CD4-positive, CD25-positive, alpha-beta regulatory T cell (primary cell): Measurements from ENCODE around the gene SLC46A1. TPM values are rescaled to one million over a fixed set of nuclear protein-coding genes. Genes with fewer than 3 reads are reported as not detected.

Experiments used
- ATAC-seq, 2 donors: fragments of 150-1000 bp; cut with Tn5 transposase; one replicate each; pipeline ENCODE4 v1.10.0; 2021; ENCODE audit warnings: low read depth in 2 of 2, moderate number of reproducible peaks in 2 of 2, moderate library complexity in 1 of 2
- DNase-seq, 3 donors: peaks; one replicate each; pipeline versions ENCODE4 v3.0.0 to v3.0.0-alpha.2; 2012 to 2022; ENCODE audit warnings: mixed read lengths in 1 of 3
- H3K27ac ChIP-seq: one replicate; pipeline ENCODE4 v1.7.0; 2013; ENCODE audit warnings: mild to moderate bottlenecking, low read length; ENCODE audit not compliant: insufficient read depth, poor library complexity, severe bottlenecking
- H3K27me3 ChIP-seq: one replicate; pipeline ENCODE4 v1.7.0; 2013; ENCODE audit warnings: low read length; ENCODE audit not compliant: control insufficient read depth, insufficient read depth
- H3K36me3 ChIP-seq: one replicate; pipeline ENCODE4 v1.7.0; 2013; ENCODE audit warnings: mild to moderate bottlenecking, low read length, moderate library complexity; ENCODE audit not compliant: control insufficient read depth, insufficient read depth
- H3K4me1 ChIP-seq: 2 replicates; pipeline ENCODE4 v1.7.0; 2013; ENCODE audit warnings: mild to moderate bottlenecking, low read length; ENCODE audit not compliant: insufficient read depth, control insufficient read depth, poor library complexity, severe bottlenecking
- H3K4me3 ChIP-seq: one replicate; pipeline ENCODE4 v1.7.0; 2013; ENCODE audit warnings: low read depth, mild to moderate bottlenecking, low read length, moderate library complexity
- H3K9me3 ChIP-seq, 2 experiments: 1 replicate in 1 of 2; 2 replicates in 1 of 2; pipeline ENCODE4 v1.7.0; 2013; ENCODE audit warnings: low read length in 2 of 2, mild to moderate bottlenecking in 1 of 2, moderate library complexity in 1 of 2; ENCODE audit not compliant: control insufficient read depth in 2 of 2
- H3K27ac Mint-ChIP-seq, 3 donors: one replicate each; pipeline ENCODE4 v1.8.0; 2020 to 2022; ENCODE audit warnings: mild to moderate bottlenecking in 3 of 3, mixed read lengths in 3 of 3, moderate library complexity in 2 of 3
- H3K27me3 Mint-ChIP-seq: one replicate; pipeline ENCODE4 v1.8.0; 2022; ENCODE audit warnings: mild to moderate bottlenecking, mixed read lengths
- H3K36me3 Mint-ChIP-seq: one replicate; pipeline ENCODE4 v1.8.0; 2020; ENCODE audit warnings: mixed read lengths
- H3K4me1 Mint-ChIP-seq, 4 donors: one replicate each; pipeline ENCODE4 v1.8.0; 2020 to 2022; ENCODE audit warnings: mixed read lengths in 4 of 4, mild to moderate bottlenecking in 1 of 4
- H3K4me3 Mint-ChIP-seq, 4 donors: one replicate each; pipeline ENCODE4 v1.8.0; 2020 to 2022; ENCODE audit warnings: mild to moderate bottlenecking in 4 of 4, mixed read lengths in 4 of 4, moderate library complexity in 3 of 4
- H3K9me3 Mint-ChIP-seq, 7 donors: one replicate each; pipeline ENCODE4 v1.8.0; 2020 to 2022; ENCODE audit warnings: mixed read lengths in 7 of 7, mild to moderate bottlenecking in 3 of 7, moderate library complexity in 2 of 7
- polyA plus RNA-seq, 4 donors: library from polyadenylated mRNA; unstranded; fragments of 300-500 nt; fragmentation: Illumina TruSeq; gene quantifications; one replicate each; pipeline ENCODE4 v1.2.3, GENCODE V29; 2021
- total RNA-seq: library from RNA; stranded (reverse); gene quantifications from one replicate; pipeline ENCODE4 v1.2.3, GENCODE V29; 2022

SLC46A1 gene
- total and polyA plus RNA-seq, 5 donors from 2014 or later = 0.49 to 2.8 (median 1.4) TPM; not detected in 1

DNA sequence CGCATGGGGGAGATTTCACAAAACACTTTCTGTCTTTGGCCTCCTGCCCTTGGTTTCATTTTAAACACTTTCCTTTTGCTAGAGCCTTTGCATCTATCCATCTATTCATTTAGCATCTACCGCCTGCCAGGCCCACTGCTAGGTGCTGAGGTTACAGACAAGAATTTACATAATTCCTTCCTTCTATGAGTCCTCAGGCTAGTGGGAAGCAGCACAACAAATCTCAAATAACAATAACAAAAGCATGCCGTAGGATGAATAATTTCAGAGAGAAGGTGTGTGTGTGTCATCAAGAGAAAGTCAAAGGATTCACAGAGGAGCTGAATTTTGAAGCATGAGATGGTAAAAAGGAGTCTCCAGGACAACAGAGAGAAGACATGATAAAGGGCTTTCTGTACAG is 6.1 kb upstream of the SLC46A1 start:
- Histone ChIP-seq H3K27me3 (peaks cover 10% of the 10 kb centered on the region), H3K4me1 (peaks cover 4% of the 10 kb centered on the region), H3K4me3 (no peak overlapping the region), H3K27ac (no peak overlapping the region), H3K36me3 (no peaks in the 10 kb centered on the region), H3K9me3 (no peaks in the 10 kb centered on the region)
- Mint-ChIP-seq H3K4me3 (no peak overlapping the region), H3K36me3 (no peaks in the 10 kb centered on the region), H3K27me3 (peaks cover 44% of the 10 kb centered on the region), H3K4me1 (peaks cover 0 to 7% (median 5%) of the 10 kb centered on the region in 4 donors), H3K9me3 (no peaks in the 10 kb centered on the region), H3K27ac (no peak overlapping the region)
- no peak for DNase-seq
- no peak for ATAC-seq

GRCh38 chr17:28407974-28408306 is 1.9 kb upstream of the SLC46A1 start:
- H3K27me3 Mint-ChIP-seq = peaks cover 48% of the 10 kb centered on the region
- no peak overlapping the region for H3K4me3 Mint-ChIP-seq
- peaks cover 8% of the 10 kb centered on the region for H3K27me3 ChIP-seq
- H3K27ac ChIP-seq = no peak overlapping the region
- ATAC-seq = no peak
- no peak overlapping the region for H3K27ac Mint-ChIP-seq
- H3K4me3 ChIP-seq = no peak overlapping the region
- no peak for DNase-seq
- H3K9me3 Mint-ChIP-seq = no peaks in the 10 kb centered on the region
- peaks cover 0 to 15% (median 3%) of the 10 kb centered on the region in 4 donors for H3K4me1 Mint-ChIP-seq
- H3K36me3 ChIP-seq = no peaks in the 10 kb centered on the region
- peaks cover 16% of the 10 kb centered on the region for H3K4me1 ChIP-seq
- H3K9me3 ChIP-seq = no peaks in the 10 kb centered on the region
- no peaks in the 10 kb centered on the region for H3K36me3 Mint-ChIP-seq

- H3K4me3 Mint-ChIP-seq = peak overlapping the region in 3 of 4 donors; percentile 11 to 74 (median 52)
- peak overlapping the region in 1 of 3 donors; percentile 39 for H3K27ac Mint-ChIP-seq
- H3K36me3 Mint-ChIP-seq = no peaks in the 10 kb centered on the region
These were observed 1.3 kb upstream of the SLC46A1 start for GRCh38 chr17:28407130-28407973.

GRCh38 chr17:28406473-28406814 is 432 bp upstream of the SLC46A1 start:
- H3K27me3 ChIP-seq = peaks cover 8% of the 10 kb centered on the region
- no peak for ATAC-seq
- Mint-ChIP-seq H3K27me3 (peaks cover 43% of the 10 kb centered on the region), H3K27ac (peak overlapping the region in 1 of 3 donors; percentile 11), H3K36me3 (no peaks in the 10 kb centered on the region), H3K4me3 (peak overlapping the region; percentile 47 to 82 (median 81)), H3K9me3 (no peaks in the 10 kb centered on the region), H3K4me1 (peaks cover 0 to 15% (median 3%) of the 10 kb centered on the region in 4 donors)
- no peaks in the 10 kb centered on the region for H3K36me3 ChIP-seq
- H3K4me1 ChIP-seq = peaks cover 16% of the 10 kb centered on the region
- peak overlapping the region; percentile 62 for H3K4me3 ChIP-seq
- no peak overlapping the region for H3K27ac ChIP-seq
- no peaks in the 10 kb centered on the region for H3K9me3 ChIP-seq
- no peak for DNase-seq

More at GRCh38 chr17:28407130-28407973, 1.3 kb upstream of the SLC46A1 start:
- peaks cover 0 to 15% (median 3%) of the 10 kb centered on the region in 4 donors for H3K4me1 Mint-ChIP-seq
- Histone ChIP-seq H3K4me1 (peaks cover 16% of the 10 kb centered on the region), H3K27ac (no peak overlapping the region), H3K9me3 (no peaks in the 10 kb centered on the region), H3K36me3 (no peaks in the 10 kb centered on the region), H3K4me3 (no peak overlapping the region), H3K27me3 (peaks cover 8% of the 10 kb centered on the region)
- peaks cover 48% of the 10 kb centered on the region for H3K27me3 Mint-ChIP-seq
- DNase-seq (no peak), ATAC-seq (no peak)
- H3K9me3 Mint-ChIP-seq = no peaks in the 10 kb centered on the region

DNA sequence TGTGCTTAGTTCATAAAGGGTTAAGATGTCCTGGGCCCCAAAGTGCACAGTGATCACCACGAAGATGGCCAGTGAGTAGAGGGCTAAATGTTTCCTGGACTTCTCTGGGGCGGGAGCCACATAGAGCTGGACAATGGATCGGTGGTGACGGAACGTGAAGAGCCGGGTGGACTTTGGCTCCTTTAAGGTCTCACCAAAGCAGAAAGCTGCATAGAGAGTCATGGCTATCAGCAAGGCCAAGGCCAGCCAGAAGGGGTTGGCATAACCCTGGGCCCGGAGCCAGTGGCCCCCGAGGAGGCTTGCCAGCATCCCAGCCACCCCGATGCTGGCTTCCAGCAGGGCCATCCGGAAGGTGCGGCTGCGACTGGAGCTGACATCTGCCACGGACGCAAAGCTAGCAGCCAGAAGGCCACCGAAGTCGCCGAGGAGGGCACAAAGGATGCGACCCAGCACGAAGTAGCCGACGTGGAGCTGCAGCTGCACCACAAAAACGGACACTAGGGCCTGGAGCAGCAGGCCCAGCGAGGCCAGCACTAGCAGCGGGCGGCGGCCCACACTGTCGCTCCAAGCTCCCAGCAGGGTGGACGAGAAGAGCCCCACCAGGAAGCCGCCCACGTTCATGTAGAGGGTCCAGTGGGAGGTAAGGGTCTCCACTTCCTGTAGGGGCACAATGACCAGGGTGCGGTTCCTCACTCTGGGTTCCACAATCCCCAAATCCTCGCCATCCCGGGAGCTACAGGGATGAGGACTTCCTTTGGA is 1.0 kb downstream of the SLC46A1 start:
- H3K9me3 Mint-ChIP-seq = no peaks in the 10 kb centered on the region
- peaks cover 16% of the 10 kb centered on the region for H3K4me1 ChIP-seq
- ATAC-seq = no peak
- H3K27ac Mint-ChIP-seq = peak overlapping the region in 1 of 3 donors; percentile 65
- no peaks in the 10 kb centered on the region for H3K36me3 Mint-ChIP-seq
- peaks cover 8% of the 10 kb centered on the region for H3K27me3 ChIP-seq
- H3K36me3 ChIP-seq = no peaks in the 10 kb centered on the region
- peak overlapping the region; percentile 37 for H3K4me3 ChIP-seq
- no peaks in the 10 kb centered on the region for H3K9me3 ChIP-seq
- peaks cover 33% of the 10 kb centered on the region for H3K27me3 Mint-ChIP-seq
- H3K27ac ChIP-seq = no peak overlapping the region
- H3K4me3 Mint-ChIP-seq = peak overlapping the region; percentile 25 to 86 (median 68)
- no peak for DNase-seq
- H3K4me1 Mint-ChIP-seq = peaks cover 0 to 15% (median 3%) of the 10 kb centered on the region in 4 donors

GRCh38 chr17:28404461-28404811 is 1.6 kb downstream of the SLC46A1 start:
- Mint-ChIP-seq H3K9me3 (no peaks in the 10 kb centered on the region), H3K27me3 (peaks cover 27% of the 10 kb centered on the region), H3K4me3 (peak overlapping the region; percentile 47 to 64 (median 60)), H3K27ac (peak overlapping the region in 2 of 3 donors; percentile 9 to 62), H3K36me3 (no peaks in the 10 kb centered on the region), H3K4me1 (peaks cover 0 to 15% (median 3%) of the 10 kb centered on the region in 4 donors)
- Histone ChIP-seq H3K27me3 (peaks cover 8% of the 10 kb centered on the region), H3K4me3 (no peak overlapping the region), H3K36me3 (no peaks in the 10 kb centered on the region), H3K27ac (no peak overlapping the region), H3K9me3 (no peaks in the 10 kb centered on the region), H3K4me1 (peaks cover 16% of the 10 kb centered on the region)
- ATAC-seq = no peak
- no peak for DNase-seq

GRCh38 chr17:28404007-28404406 is 2.0 kb downstream of the SLC46A1 start:
- Mint-ChIP-seq H3K9me3 (no peaks in the 10 kb centered on the region), H3K4me1 (peaks cover 0 to 15% (median 3%) of the 10 kb centered on the region in 4 donors), H3K27me3 (peaks cover 25% of the 10 kb centered on the region), H3K4me3 (peak overlapping the region in 3 of 4 donors; percentile 47 to 64 (median 62)), H3K27ac (peak overlapping the region; percentile 9 to 82 (median 62)), H3K36me3 (no peaks in the 10 kb centered on the region)
- Histone ChIP-seq H3K4me1 (peaks cover 16% of the 10 kb centered on the region), H3K9me3 (no peaks in the 10 kb centered on the region), H3K36me3 (no peaks in the 10 kb centered on the region), H3K4me3 (no peak overlapping the region), H3K27me3 (peaks cover 8% of the 10 kb centered on the region), H3K27ac (no peak overlapping the region)
- no peak for DNase-seq
- ATAC-seq = no peak
